Vagina (tissue), 2 donors: ENCODE measurements around the gene CREB5. TPM values are rescaled to one million over a fixed set of nuclear protein-coding genes. Genes with fewer than 3 reads are reported as not detected.

Source experiments
- DNase-seq, 2 donors: peaks; one replicate each; pipeline ENCODE4 v3.0.0-alpha.2; 2017; ENCODE audit errors: extremely low spot score in 2 of 2
- H3K27ac ChIP-seq: fragments of 200-600 bp; sonication (generic); one replicate; pipeline ENCODE4 v1.5.1; 2019
- H3K27me3 ChIP-seq: fragments of 200-600 bp; sonication (generic); one replicate; pipeline ENCODE4 v1.5.1; 2019
- H3K36me3 ChIP-seq, 2 donors: fragments of 200-600 bp; sonication (generic); one replicate each; pipeline ENCODE4 v1.5.1; 2017 to 2019
- H3K4me1 ChIP-seq: fragments of 200-600 bp; sonication (generic); one replicate; pipeline ENCODE4 v1.5.1; 2019
- H3K4me3 ChIP-seq, 2 donors: fragments of 200-600 bp; sonication (generic); 1 replicate in 1 of 2; 2 replicates in 1 of 2; pipeline ENCODE4 v1.5.1; 2016 to 2019
- H3K9me3 ChIP-seq: fragments of 200-600 bp; sonication (generic); one replicate; pipeline ENCODE4 v1.5.1; 2019
- CTCF ChIP-seq, 3 experiments: fragments of 450-650 bp in 2 of 3; fragments of 200-600 bp in 1 of 3; sonication (generic) in 1 of 3; IDR thresholded peaks; one replicate each; pipeline ENCODE4 v1.5.1; 2017 to 2019; ENCODE audit warnings: antibody characterized with exemption in 3 of 3, mild to moderate bottlenecking in 2 of 3, moderate library complexity in 2 of 3
- POLR2A ChIP-seq, 2 donors: fragments of 450-650 bp; IDR thresholded peaks; one replicate each; pipeline ENCODE4 v1.6.1; 2017; ENCODE audit warnings: antibody characterized with exemption in 2 of 2, mild to moderate bottlenecking in 2 of 2, moderate library complexity in 2 of 2
- POLR2AphosphoS5 ChIP-seq, 2 donors: sonication (generic); formaldehyde crosslinking; IDR thresholded peaks; one replicate each; pipeline ENCODE4 v1.9.0; 2017; ENCODE audit warnings: antibody characterized with exemption in 2 of 2, mild to moderate bottlenecking in 2 of 2, low read depth in 1 of 2; ENCODE audit not compliant: insufficient read depth in 1 of 2
- intact Hi-C: fragments of 100-400 bp; cut with DNase I; formaldehyde crosslinking; loops from one replicate; pipeline ENCODE4 v1.15.1; 2023
- total RNA-seq: library from RNA; depleted of rRNA; stranded (reverse); fragments of >200 nt; gene quantifications from one replicate; pipeline ENCODE4 v1.2.3, GENCODE V29; 2016

Gene CREB5
- total RNA-seq, 1 donor from 2014 or later = 23.1 TPM

GRCh38 chr7:28564755-28565374 lies 152.5 kb downstream of the CREB5 start:
- H3K27me3 ChIP-seq = no peaks in the 10 kb centered on the region
- intact Hi-C loops = no loop called here
- no peaks in the 10 kb centered on the region for H3K9me3 ChIP-seq
- TF ChIP-seq POLR2A (IDR thresholded peaks at IDR 0.05) (no peak), CTCF (IDR thresholded peaks at IDR 0.05) (no peak), POLR2AphosphoS5 (IDR thresholded peaks at IDR 0.05; ENCODE audit: insufficient read depth in 1 of 2, low read depth in 1 of 2) (no peak)
- H3K36me3 ChIP-seq = no peaks in the 10 kb centered on the region
- peaks cover 6% of the 10 kb centered on the region for H3K4me1 ChIP-seq
- DNase-seq = no peak
- H3K27ac ChIP-seq = no peak overlapping the region
- H3K4me3 ChIP-seq = no peak overlapping the region

DNA sequence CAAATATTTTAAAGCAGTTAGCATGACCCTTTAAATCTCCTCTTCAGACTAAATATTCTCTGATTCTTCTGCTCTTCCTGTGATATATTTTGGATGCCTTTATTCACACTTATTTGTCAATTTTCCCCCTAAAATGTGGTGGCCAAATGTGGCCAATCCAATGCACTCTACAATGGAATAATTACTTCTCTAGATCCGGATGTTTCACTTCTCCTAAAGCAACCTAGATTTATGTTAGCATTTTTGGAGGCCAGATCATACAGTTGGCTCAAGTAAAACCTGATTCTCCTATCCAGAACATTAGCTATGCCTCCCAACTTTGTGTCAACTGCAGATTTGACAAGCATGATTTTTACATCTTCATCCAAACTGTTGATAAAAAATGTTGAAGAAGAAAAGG lies 153.7 kb downstream of the CREB5 start:
- H3K36me3 ChIP-seq = no peaks in the 10 kb centered on the region
- H3K9me3 ChIP-seq = no peaks in the 10 kb centered on the region
- intact Hi-C loops = no loop called here
- no peak for DNase-seq
- TF ChIP-seq CTCF (IDR thresholded peaks at IDR 0.05) (no peak), POLR2A (IDR thresholded peaks at IDR 0.05) (no peak), POLR2AphosphoS5 (IDR thresholded peaks at IDR 0.05; ENCODE audit: insufficient read depth in 1 of 2, low read depth in 1 of 2) (no peak)
- no peak overlapping the region for H3K4me3 ChIP-seq
- no peaks in the 10 kb centered on the region for H3K27me3 ChIP-seq
- H3K27ac ChIP-seq = no peak overlapping the region
- peaks cover 6% of the 10 kb centered on the region for H3K4me1 ChIP-seq

DNA sequence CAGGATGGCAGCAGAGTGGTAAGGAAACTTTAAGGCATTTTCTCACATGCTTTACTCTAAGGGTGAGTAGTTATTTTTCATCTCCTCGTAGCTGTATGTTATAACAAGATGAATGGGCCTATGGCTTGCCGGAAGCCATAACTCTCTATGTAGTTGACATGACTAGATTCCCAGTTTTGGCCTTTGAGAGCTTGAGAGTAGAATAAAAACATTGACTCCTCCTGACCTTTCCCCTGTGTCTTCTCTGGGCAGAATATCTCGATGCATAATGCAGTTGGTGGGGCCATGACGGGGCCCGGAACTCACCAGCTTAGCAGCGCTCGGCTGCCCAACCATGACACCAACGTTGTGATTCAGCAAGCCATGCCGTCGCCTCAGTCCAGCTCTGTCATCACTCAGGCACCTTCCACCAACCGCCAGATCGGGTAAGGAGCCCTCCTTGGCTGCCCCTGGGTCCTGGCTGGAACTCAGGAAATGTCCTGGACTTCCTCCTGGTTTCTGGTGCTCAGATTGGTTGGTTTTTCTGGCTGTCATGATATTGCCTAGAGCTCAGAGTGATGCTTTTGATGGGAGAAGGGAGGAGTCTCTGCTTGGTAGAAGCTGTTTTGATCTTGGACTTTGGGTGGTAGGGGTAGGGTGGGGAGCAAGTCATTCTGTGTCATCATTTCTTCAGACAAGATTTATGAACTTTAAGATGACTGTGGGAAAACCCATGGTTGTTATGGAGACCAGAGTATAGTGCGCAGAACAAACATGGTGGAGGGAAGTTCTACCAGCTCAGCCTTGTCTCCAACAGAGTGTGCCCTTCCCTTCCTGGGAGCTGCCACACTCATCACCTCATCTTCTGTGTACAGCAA lies 158.0 kb downstream of the CREB5 start:
- intact Hi-C loops = no loop called here
- Histone ChIP-seq H3K4me1 (peaks cover 18% of the 10 kb centered on the region), H3K36me3 (no peaks in the 10 kb centered on the region), H3K4me3 (no peak overlapping the region), H3K27ac (no peak overlapping the region), H3K27me3 (no peaks in the 10 kb centered on the region), H3K9me3 (no peaks in the 10 kb centered on the region)
- TF ChIP-seq CTCF (IDR thresholded peaks at IDR 0.05) (no peak), POLR2A (IDR thresholded peaks at IDR 0.05) (no peak), POLR2AphosphoS5 (IDR thresholded peaks at IDR 0.05; ENCODE audit: insufficient read depth in 1 of 2, low read depth in 1 of 2) (no peak)
- no peak for DNase-seq

DNA sequence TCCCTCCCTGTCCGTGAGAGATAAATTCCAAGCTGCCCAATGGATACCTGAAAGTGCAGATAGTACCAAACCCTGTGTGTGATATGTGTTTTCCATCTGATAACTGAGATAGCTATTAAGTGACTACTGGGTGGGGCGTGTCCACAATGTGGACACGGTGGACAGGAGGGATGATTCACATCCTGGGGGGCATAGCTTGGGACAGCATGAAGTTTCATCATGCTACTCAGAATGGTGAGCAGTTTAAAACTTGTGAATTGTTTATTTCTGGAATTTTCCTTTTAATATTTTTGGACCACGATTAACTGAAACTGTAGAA lies 158.6 kb downstream of the CREB5 start:
- intact Hi-C loops = no loop called here
- H3K9me3 ChIP-seq = no peaks in the 10 kb centered on the region
- peaks cover 18% of the 10 kb centered on the region for H3K4me1 ChIP-seq
- no peaks in the 10 kb centered on the region for H3K36me3 ChIP-seq
- H3K27me3 ChIP-seq = no peaks in the 10 kb centered on the region
- no peak for DNase-seq
- no peak overlapping the region for H3K4me3 ChIP-seq
- TF ChIP-seq POLR2A (IDR thresholded peaks at IDR 0.05) = no peak
- TF ChIP-seq CTCF (IDR thresholded peaks at IDR 0.05) = no peak
- no peak for TF ChIP-seq POLR2AphosphoS5 (IDR thresholded peaks at IDR 0.05; ENCODE audit: insufficient read depth in 1 of 2, low read depth in 1 of 2)
- H3K27ac ChIP-seq = no peak overlapping the region

DNA sequence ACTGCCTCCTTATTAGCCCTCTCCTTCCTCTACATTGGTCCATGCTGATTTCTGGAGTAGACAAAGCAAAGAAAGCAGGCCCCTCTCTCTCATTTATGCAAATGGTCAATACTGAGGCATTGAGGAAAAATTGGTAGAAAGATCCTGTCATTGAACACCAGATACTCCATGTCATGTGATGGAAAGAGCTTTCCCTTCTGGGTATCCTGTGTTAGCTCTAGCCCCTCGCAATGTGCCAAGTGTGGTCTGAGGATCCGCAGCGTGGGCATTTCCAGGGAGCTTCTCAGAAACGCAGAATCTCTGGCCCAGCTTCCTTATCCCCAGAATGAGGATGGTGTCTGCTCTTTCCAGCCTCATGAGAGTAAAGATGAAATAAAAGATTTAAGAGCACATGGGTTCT lies 159.1 kb downstream of the CREB5 start:
- H3K27me3 ChIP-seq = no peaks in the 10 kb centered on the region
- H3K4me1 ChIP-seq = peaks cover 18% of the 10 kb centered on the region
- H3K36me3 ChIP-seq = no peaks in the 10 kb centered on the region
- intact Hi-C loops = no loop called here
- no peak for DNase-seq
- no peaks in the 10 kb centered on the region for H3K9me3 ChIP-seq
- TF ChIP-seq POLR2A (IDR thresholded peaks at IDR 0.05) = no peak
- TF ChIP-seq CTCF (IDR thresholded peaks at IDR 0.05) = no peak
- TF ChIP-seq POLR2AphosphoS5 (IDR thresholded peaks at IDR 0.05; ENCODE audit: insufficient read depth in 1 of 2, low read depth in 1 of 2) = no peak
- H3K4me3 ChIP-seq = no peak overlapping the region
- no peak overlapping the region for H3K27ac ChIP-seq
